Activated naive CD8-positive, alpha-beta T cell treated with anti-CD3 and anti-CD28 coated beads for 36 hours (primary cell): ENCODE results near the gene IGSF5. TPM values are rescaled to one million over a fixed set of nuclear protein-coding genes. Genes with fewer than 3 reads are reported as not detected.

Experiments
- DNase-seq: peaks from one replicate; pipeline ENCODE4 v3.0.0; 2021
- H3K27ac Mint-ChIP-seq: one replicate; pipeline ENCODE4 v1.8.0; 2022; ENCODE audit warnings: mild to moderate bottlenecking, moderate library complexity, mixed read lengths
- H3K27me3 Mint-ChIP-seq: one replicate; pipeline ENCODE4 v1.8.0; 2022; ENCODE audit warnings: mild to moderate bottlenecking, mixed read lengths
- H3K36me3 Mint-ChIP-seq: one replicate; pipeline ENCODE4 v1.8.0; 2021; ENCODE audit warnings: mild to moderate bottlenecking, mixed read lengths
- H3K4me1 Mint-ChIP-seq: one replicate; pipeline ENCODE4 v1.8.0; 2021; ENCODE audit warnings: mixed read lengths
- H3K4me3 Mint-ChIP-seq: one replicate; pipeline ENCODE4 v1.8.0; 2022; ENCODE audit warnings: mild to moderate bottlenecking, moderate library complexity, mixed read lengths
- H3K9me3 Mint-ChIP-seq: one replicate; pipeline ENCODE4 v1.8.0; 2022; ENCODE audit warnings: mixed read lengths
- total RNA-seq, 2 experiments: library from RNA; stranded (reverse); gene quantifications; one replicate each; pipeline ENCODE4 v1.2.3, GENCODE V29; 2021

The IGSF5 gene
- total RNA-seq, 2 experiments from 2014 or later, result not detected

- Mint-ChIP-seq H3K4me1 (no peaks in the 10 kb centered on the region), H3K4me3 (no peak overlapping the region), H3K9me3 (no peaks in the 10 kb centered on the region), H3K27ac (no peak overlapping the region), H3K36me3 (no peaks in the 10 kb centered on the region), H3K27me3 (no peaks in the 10 kb centered on the region)
- no peak for DNase-seq
Observed at GRCh38 chr21:39775816-39776215, 30.8 kb downstream of the IGSF5 start.

GRCh38 chr21:39776589-39776988, 31.6 kb downstream of the IGSF5 start:
- no peak for DNase-seq
- Mint-ChIP-seq H3K4me1 (no peaks in the 10 kb centered on the region), H3K4me3 (no peak overlapping the region), H3K27me3 (no peaks in the 10 kb centered on the region), H3K36me3 (no peaks in the 10 kb centered on the region), H3K9me3 (no peaks in the 10 kb centered on the region), H3K27ac (no peak overlapping the region)

GRCh38 chr21:39781331-39781730, 36.3 kb downstream of the IGSF5 start:
- DNase-seq, result no peak
- peaks cover 7% of the 10 kb centered on the region for H3K27me3 Mint-ChIP-seq
- no peaks in the 10 kb centered on the region for H3K36me3 Mint-ChIP-seq
- no peak overlapping the region for H3K4me3 Mint-ChIP-seq
- H3K27ac Mint-ChIP-seq, result no peak overlapping the region
- H3K9me3 Mint-ChIP-seq, result no peaks in the 10 kb centered on the region
- H3K4me1 Mint-ChIP-seq, result no peaks in the 10 kb centered on the region

- Mint-ChIP-seq H3K9me3 (no peaks in the 10 kb centered on the region), H3K4me3 (no peak overlapping the region), H3K4me1 (no peaks in the 10 kb centered on the region), H3K27ac (no peak overlapping the region), H3K27me3 (peaks cover 5% of the 10 kb centered on the region), H3K36me3 (no peaks in the 10 kb centered on the region)
- no peak for DNase-seq
Observed at GRCh38 chr21:39788383-39788782, 43.4 kb downstream of the IGSF5 start.

- no peak overlapping the region for H3K4me3 Mint-ChIP-seq
- DNase-seq, result no peak
- no peaks in the 10 kb centered on the region for H3K4me1 Mint-ChIP-seq
- H3K27ac Mint-ChIP-seq, result no peak overlapping the region
- no peaks in the 10 kb centered on the region for H3K27me3 Mint-ChIP-seq
- H3K9me3 Mint-ChIP-seq, result no peaks in the 10 kb centered on the region
- no peaks in the 10 kb centered on the region for H3K36me3 Mint-ChIP-seq
Observed at GRCh38 chr21:39796466-39796865, 51.5 kb downstream of the IGSF5 start.

GRCh38 chr21:39799178-39799577, 54.2 kb downstream of the IGSF5 start:
- no peaks in the 10 kb centered on the region for H3K4me1 Mint-ChIP-seq
- no peak overlapping the region for H3K27ac Mint-ChIP-seq
- no peaks in the 10 kb centered on the region for H3K9me3 Mint-ChIP-seq
- no peak overlapping the region for H3K4me3 Mint-ChIP-seq
- DNase-seq, result no peak
- no peaks in the 10 kb centered on the region for H3K36me3 Mint-ChIP-seq
- no peaks in the 10 kb centered on the region for H3K27me3 Mint-ChIP-seq

- no peaks in the 10 kb centered on the region for H3K36me3 Mint-ChIP-seq
Observed at GRCh38 chr21:39800311-39800710, 55.3 kb downstream of the IGSF5 start.

GRCh38 chr21:39802217-39802616, 57.2 kb downstream of the IGSF5 start:
- Mint-ChIP-seq H3K4me1 (no peaks in the 10 kb centered on the region), H3K36me3 (no peaks in the 10 kb centered on the region), H3K4me3 (no peak overlapping the region), H3K9me3 (peaks cover 5% of the 10 kb centered on the region), H3K27me3 (no peaks in the 10 kb centered on the region), H3K27ac (no peak overlapping the region)
- no peak for DNase-seq

More at GRCh38 chr21:39800311-39800710, 55.3 kb downstream of the IGSF5 start:
- no peak for DNase-seq
- no peaks in the 10 kb centered on the region for H3K9me3 Mint-ChIP-seq
- H3K4me1 Mint-ChIP-seq, result no peaks in the 10 kb centered on the region
- no peaks in the 10 kb centered on the region for H3K27me3 Mint-ChIP-seq
- H3K4me3 Mint-ChIP-seq, result no peak overlapping the region
- no peak overlapping the region for H3K27ac Mint-ChIP-seq

GRCh38 chr21:39803393-39803792, 58.4 kb downstream of the IGSF5 start:
- H3K9me3 Mint-ChIP-seq, result peaks cover 5% of the 10 kb centered on the region
- H3K36me3 Mint-ChIP-seq, result no peaks in the 10 kb centered on the region
- DNase-seq, result no peak
- no peak overlapping the region for H3K4me3 Mint-ChIP-seq
- no peak overlapping the region for H3K27ac Mint-ChIP-seq
- no peaks in the 10 kb centered on the region for H3K4me1 Mint-ChIP-seq
- no peaks in the 10 kb centered on the region for H3K27me3 Mint-ChIP-seq

- DNase-seq, result no peak
- Mint-ChIP-seq H3K27me3 (no peaks in the 10 kb centered on the region), H3K4me3 (no peak overlapping the region), H3K36me3 (no peaks in the 10 kb centered on the region), H3K9me3 (peaks cover 5% of the 10 kb centered on the region), H3K4me1 (no peaks in the 10 kb centered on the region), H3K27ac (no peak overlapping the region)
Observed at GRCh38 chr21:39804240-39804639, 59.3 kb downstream of the IGSF5 start.

GRCh38 chr21:39805983-39806382, 61.0 kb downstream of the IGSF5 start:
- H3K9me3 Mint-ChIP-seq, result peaks cover 5% of the 10 kb centered on the region
- no peaks in the 10 kb centered on the region for H3K4me1 Mint-ChIP-seq
- H3K27ac Mint-ChIP-seq, result no peak overlapping the region
- no peaks in the 10 kb centered on the region for H3K36me3 Mint-ChIP-seq
- H3K27me3 Mint-ChIP-seq, result no peaks in the 10 kb centered on the region
- DNase-seq, result no peak
- H3K4me3 Mint-ChIP-seq, result no peak overlapping the region

- no peaks in the 10 kb centered on the region for H3K27me3 Mint-ChIP-seq
- no peak overlapping the region for H3K27ac Mint-ChIP-seq
- H3K4me1 Mint-ChIP-seq, result no peaks in the 10 kb centered on the region
- H3K36me3 Mint-ChIP-seq, result no peaks in the 10 kb centered on the region
- no peak for DNase-seq
- peaks cover 5% of the 10 kb centered on the region for H3K9me3 Mint-ChIP-seq
- no peak overlapping the region for H3K4me3 Mint-ChIP-seq
Observed at GRCh38 chr21:39807738-39808137, 62.8 kb downstream of the IGSF5 start.

GRCh38 chr21:39809936-39810335, 65.0 kb downstream of the IGSF5 start:
- H3K9me3 Mint-ChIP-seq, result peaks cover 5% of the 10 kb centered on the region
- no peak for DNase-seq
- H3K4me3 Mint-ChIP-seq, result no peak overlapping the region
- H3K27ac Mint-ChIP-seq, result no peak overlapping the region
- H3K27me3 Mint-ChIP-seq, result no peaks in the 10 kb centered on the region
- no peaks in the 10 kb centered on the region for H3K4me1 Mint-ChIP-seq
- H3K36me3 Mint-ChIP-seq, result no peaks in the 10 kb centered on the region

- no peaks in the 10 kb centered on the region for H3K27me3 Mint-ChIP-seq
- no peaks in the 10 kb centered on the region for H3K36me3 Mint-ChIP-seq
- H3K27ac Mint-ChIP-seq, result no peak overlapping the region
- H3K4me3 Mint-ChIP-seq, result no peak overlapping the region
- DNase-seq, result no peak
- H3K9me3 Mint-ChIP-seq, result no peaks in the 10 kb centered on the region
- no peaks in the 10 kb centered on the region for H3K4me1 Mint-ChIP-seq
Observed at GRCh38 chr21:39812983-39813382, 68.0 kb downstream of the IGSF5 start.

GRCh38 chr21:39818557-39818956, 73.6 kb downstream of the IGSF5 start:
- Mint-ChIP-seq H3K4me1 (no peaks in the 10 kb centered on the region), H3K9me3 (no peaks in the 10 kb centered on the region), H3K36me3 (no peaks in the 10 kb centered on the region), H3K27me3 (no peaks in the 10 kb centered on the region), H3K4me3 (no peak overlapping the region), H3K27ac (no peak overlapping the region)
- no peak for DNase-seq

GRCh38 chr21:39822042-39822441, 77.1 kb downstream of the IGSF5 start:
- H3K9me3 Mint-ChIP-seq, result peaks cover 2% of the 10 kb centered on the region
- H3K27ac Mint-ChIP-seq, result no peak overlapping the region
- H3K27me3 Mint-ChIP-seq, result no peaks in the 10 kb centered on the region
- H3K36me3 Mint-ChIP-seq, result no peaks in the 10 kb centered on the region
- H3K4me1 Mint-ChIP-seq, result no peaks in the 10 kb centered on the region
- no peak for DNase-seq
- no peak overlapping the region for H3K4me3 Mint-ChIP-seq

GRCh38 chr21:39825250-39825649, 80.3 kb downstream of the IGSF5 start:
- no peaks in the 10 kb centered on the region for H3K4me1 Mint-ChIP-seq
- H3K4me3 Mint-ChIP-seq, result no peak overlapping the region
- no peak for DNase-seq

More at GRCh38 chr21:39825250-39825649, 80.3 kb downstream of the IGSF5 start:
- peaks cover 2% of the 10 kb centered on the region for H3K9me3 Mint-ChIP-seq
- H3K36me3 Mint-ChIP-seq, result no peaks in the 10 kb centered on the region
- no peaks in the 10 kb centered on the region for H3K27me3 Mint-ChIP-seq
- H3K27ac Mint-ChIP-seq, result no peak overlapping the region
